Transverse colon (tissue), 3 donors: ENCODE measurements around the gene NTRK3.

Source experiments
- CTCF ChIP-seq, 5 experiments: fragments of 200-600 bp in 3 of 5; fragments of 450-650 bp in 2 of 5; sonication (generic) in 3 of 5; IDR thresholded peaks; 1 replicate in 2 of 5; 2 replicates in 3 of 5; pipeline ENCODE4 v1.5.1; 2016 to 2017; ENCODE audit warnings: antibody characterized with exemption in 5 of 5, inconsistent platforms in 3 of 5, mild to moderate bottlenecking in 2 of 5, moderate library complexity in 1 of 5
- POLR2A ChIP-seq: fragments of 450-650 bp; IDR thresholded peaks from one replicate; pipeline ENCODE4 v1.6.1; 2016; ENCODE audit warnings: antibody characterized with exemption, mild to moderate bottlenecking, moderate library complexity

- TF ChIP-seq POLR2A: no peak
- TF ChIP-seq CTCF (IDR thresholded peaks at IDR 0.05): no peak
Observed at GRCh38 chr15:87817553-87817952, 439.0 kb downstream of the NTRK3 start.
